Superior temporal gyrus (tissue), 1 donor: ENCODE results near the gene ACBD5.

ENCODE experiments used
- DNase-seq: peaks from one replicate; pipeline ENCODE4 v3.0.0-alpha.2; 2016; ENCODE audit errors: extremely low spot score

ACBD5 gene

GRCh38 chr10:27152687-27153086, 87.9 kb downstream of the ACBD5 start:
- no peak for DNase-seq

DNA sequence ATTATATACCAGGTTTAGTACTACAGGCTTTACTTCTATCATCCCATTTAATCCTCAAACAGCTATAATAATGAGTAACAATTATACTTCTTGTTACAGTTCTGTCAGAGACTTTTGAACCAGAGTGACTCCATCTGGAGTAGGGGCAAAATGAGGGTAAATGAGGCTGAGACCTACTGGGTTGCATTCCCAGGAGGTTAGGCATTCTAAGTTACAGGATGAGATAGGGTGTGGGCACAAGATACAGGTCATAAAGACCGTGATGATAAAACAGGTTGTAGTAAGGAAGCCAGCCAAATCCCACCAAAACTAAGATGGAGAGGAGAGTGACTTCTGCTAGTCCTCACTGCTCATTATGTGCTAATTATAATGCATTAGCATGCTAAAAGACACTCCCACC, 90.3 kb downstream of the ACBD5 start:
- DNase-seq, result no peak

- DNase-seq, result no peak
These were observed 92.9 kb downstream of the ACBD5 start for GRCh38 chr10:27147701-27148100.

GRCh38 chr10:27145937-27146336, 94.7 kb downstream of the ACBD5 start:
- no peak for DNase-seq
